ENCODE results near the gene MAPK6.
"Not testable (repeated sequence)": the region's sequence is repeated elsewhere in the genome, so short reads cannot be mapped to it uniquely, and the experiment has no call there.

- not testable (repeated sequence) for TF ChIP-seq SMC3 (IDR thresholded peaks at IDR 0.05; ENCODE audit: low read depth, low read length); POLR2A (IDR thresholded peaks at IDR 0.05; ENCODE audit: low read depth, low read length); BHLHE40 (IDR thresholded peaks at IDR 0.05; ENCODE audit: low read depth, low read length); CEBPB (IDR thresholded peaks at IDR 0.05; ENCODE audit: low read depth, low read length); MAZ (IDR thresholded peaks at IDR 0.05; ENCODE audit: borderline replicate concordance, low read depth, low read length); CHD1 (IDR thresholded peaks at IDR 0.05; ENCODE audit: low read depth, low read length); FOS (IDR thresholded peaks at IDR 0.05; ENCODE audit: low read depth, low read length); MXI1 (IDR thresholded peaks at IDR 0.05; ENCODE audit: borderline replicate concordance, low read depth, low read length)
- TF ChIP-seq, protein P1, sequence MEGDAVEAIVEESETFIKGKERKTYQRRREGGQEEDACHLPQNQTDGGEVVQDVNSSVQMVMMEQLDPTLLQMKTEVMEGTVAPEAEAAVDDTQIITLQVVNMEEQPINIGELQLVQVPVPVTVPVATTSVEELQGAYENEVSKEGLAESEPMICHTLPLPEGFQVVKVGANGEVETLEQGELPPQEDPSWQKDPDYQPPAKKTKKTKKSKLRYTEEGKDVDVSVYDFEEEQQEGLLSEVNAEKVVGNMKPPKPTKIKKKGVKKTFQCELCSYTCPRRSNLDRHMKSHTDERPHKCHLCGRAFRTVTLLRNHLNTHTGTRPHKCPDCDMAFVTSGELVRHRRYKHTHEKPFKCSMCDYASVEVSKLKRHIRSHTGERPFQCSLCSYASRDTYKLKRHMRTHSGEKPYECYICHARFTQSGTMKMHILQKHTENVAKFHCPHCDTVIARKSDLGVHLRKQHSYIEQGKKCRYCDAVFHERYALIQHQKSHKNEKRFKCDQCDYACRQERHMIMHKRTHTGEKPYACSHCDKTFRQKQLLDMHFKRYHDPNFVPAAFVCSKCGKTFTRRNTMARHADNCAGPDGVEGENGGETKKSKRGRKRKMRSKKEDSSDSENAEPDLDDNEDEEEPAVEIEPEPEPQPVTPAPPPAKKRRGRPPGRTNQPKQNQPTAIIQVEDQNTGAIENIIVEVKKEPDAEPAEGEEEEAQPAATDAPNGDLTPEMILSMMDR (conservative IDR thresholded peaks at IDR 0.05; ENCODE audit: low read depth, low read length): not testable (repeated sequence)
- TF ChIP-seq, protein P2, sequence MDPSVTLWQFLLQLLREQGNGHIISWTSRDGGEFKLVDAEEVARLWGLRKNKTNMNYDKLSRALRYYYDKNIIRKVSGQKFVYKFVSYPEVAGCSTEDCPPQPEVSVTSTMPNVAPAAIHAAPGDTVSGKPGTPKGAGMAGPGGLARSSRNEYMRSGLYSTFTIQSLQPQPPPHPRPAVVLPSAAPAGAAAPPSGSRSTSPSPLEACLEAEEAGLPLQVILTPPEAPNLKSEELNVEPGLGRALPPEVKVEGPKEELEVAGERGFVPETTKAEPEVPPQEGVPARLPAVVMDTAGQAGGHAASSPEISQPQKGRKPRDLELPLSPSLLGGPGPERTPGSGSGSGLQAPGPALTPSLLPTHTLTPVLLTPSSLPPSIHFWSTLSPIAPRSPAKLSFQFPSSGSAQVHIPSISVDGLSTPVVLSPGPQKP (IDR thresholded peaks at IDR 0.05; ENCODE audit: borderline replicate concordance, low read depth, low read length): not testable (repeated sequence)
- TF ChIP-seq, protein P3, sequence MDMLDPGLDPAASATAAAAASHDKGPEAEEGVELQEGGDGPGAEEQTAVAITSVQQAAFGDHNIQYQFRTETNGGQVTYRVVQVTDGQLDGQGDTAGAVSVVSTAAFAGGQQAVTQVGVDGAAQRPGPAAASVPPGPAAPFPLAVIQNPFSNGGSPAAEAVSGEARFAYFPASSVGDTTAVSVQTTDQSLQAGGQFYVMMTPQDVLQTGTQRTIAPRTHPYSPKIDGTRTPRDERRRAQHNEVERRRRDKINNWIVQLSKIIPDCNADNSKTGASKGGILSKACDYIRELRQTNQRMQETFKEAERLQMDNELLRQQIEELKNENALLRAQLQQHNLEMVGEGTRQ (IDR thresholded peaks at IDR 0.05; ENCODE audit: low read depth, low read length): not testable (repeated sequence)
Observed at GRCh38 chr15:52096536-52096935, 77.5 kb downstream of the MAPK6 start.

Measured in IMR-90 (cell line).